GM19438 (cell line): ENCODE results near the gene DNAH17.
"Not testable (repeated sequence)": the region's sequence is repeated elsewhere in the genome, so short reads cannot be mapped to it uniquely, and the experiment has no call there.

Experiments
- ATAC-seq: cut with Tn5 transposase; IDR thresholded peaks from one replicate; pipeline ENCODE4 v1.9.1; 2021; ENCODE audit warnings: low read depth; ENCODE audit not compliant: unreplicated experiment

The DNAH17 gene

DNA sequence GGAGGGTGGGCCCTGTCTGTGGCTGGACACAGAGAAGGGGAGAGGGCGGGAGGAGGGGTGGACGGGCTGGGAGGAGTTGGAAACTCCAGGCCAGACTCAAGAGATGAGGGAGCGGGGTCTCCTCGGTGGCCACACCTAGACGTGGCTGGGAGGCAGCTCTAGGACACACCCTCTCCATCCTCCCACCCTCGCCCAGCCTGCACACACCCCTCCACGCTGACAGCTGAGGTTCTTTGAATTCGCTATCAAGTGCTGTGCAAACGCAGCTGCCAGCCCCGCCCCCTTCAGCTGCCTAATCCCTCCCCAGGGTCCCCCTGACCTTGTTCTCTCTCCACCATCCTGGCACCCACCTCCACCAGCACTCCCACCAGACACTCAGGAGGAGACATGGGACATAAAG lies 48.7 kb downstream of the DNAH17 start:
- no peak for ATAC-seq

DNA sequence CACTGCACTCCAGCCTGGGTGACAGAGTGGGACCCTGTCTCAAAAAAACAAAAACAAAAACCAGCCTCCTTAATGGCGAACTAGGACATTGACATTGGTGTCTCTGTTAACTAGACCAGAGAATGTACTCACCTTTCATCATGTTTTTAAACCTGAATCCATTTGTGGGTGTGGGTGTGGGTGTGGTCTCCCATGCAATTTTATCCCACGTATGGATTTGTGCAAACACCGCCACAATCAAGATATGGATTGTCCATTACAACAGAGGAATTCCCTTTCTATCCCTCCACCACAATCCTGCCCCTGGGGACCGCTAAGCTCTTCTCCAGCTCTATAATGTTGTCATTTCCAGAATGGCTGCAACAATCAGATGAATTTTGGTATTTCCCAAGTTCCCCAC lies 49.9 kb downstream of the DNAH17 start:
- ATAC-seq: no peak

DNA sequence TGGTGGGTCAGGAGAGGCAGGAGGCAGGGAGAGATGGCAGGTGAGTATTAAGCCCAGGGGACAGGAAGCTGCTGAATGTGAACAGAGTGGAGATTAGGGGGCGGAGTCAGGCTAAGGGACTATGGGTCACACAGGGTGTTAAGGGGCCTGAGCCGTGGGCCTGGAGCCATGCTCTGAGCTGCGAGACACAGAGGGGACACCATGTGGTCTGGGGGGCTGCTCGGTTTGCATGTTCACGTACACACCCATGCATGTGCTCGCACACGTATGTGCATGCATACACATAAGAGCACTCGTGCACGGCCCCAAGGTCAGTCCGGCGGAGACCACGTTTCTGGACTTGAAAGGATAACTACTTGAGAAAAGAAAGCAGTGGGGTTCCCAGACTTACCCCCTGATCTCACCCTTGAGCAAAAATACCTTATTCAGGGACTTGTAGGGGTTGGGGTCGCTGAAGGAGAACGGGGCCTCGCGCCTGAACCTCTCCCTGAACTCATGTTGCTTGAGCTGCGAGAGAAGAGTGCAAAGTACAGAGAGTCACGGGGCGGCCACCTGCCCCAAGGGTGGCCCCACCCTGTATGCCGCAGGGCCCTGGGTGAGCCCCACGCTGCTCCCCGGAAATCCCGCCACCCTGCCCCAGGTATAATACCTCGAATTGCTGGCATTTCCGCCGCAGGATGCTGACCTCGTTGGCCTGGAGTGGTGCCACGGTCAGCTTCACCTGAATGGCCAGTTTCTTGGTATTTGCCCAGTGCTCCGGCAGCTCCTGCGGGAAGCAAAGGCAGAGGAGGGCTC lies 50.8 kb downstream of the DNAH17 start:
- no peak for ATAC-seq

GRCh38 chr17:78525511-78526160 lies 51.6 kb downstream of the DNAH17 start:
- ATAC-seq: no peak

DNA sequence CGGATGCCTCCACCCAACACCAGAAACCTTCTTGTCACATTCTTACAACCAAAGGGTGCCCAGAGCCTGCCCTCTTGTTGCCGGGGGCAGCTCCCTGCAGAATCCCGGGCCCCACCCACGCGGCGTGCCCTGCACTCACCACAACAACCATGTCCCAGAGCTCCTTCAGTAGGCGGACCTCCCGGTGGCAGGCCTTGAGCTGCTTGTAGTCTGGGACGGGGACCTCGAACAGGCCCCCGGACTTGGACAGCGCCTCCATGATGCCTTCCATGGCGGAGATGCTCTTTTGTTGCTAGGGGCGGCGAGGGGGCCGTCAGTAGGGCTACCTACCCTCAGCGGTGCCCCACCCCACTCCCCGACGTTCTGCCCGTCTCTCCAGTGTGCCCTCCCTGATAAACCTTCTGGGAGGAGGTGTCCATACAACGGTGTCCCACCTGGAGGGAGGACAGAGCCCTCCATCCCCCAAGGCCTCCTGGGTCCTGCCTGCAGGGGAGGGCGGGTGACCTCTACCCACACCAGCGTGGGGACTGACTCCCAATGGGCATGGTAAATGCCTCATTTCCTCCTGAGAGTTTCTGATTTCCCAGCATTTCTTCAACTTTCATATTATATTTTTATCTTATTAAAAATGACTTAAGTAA lies 52.2 kb downstream of the DNAH17 start:
- no peak for ATAC-seq

- ATAC-seq: no peak
Measured at GRCh38 chr17:78523934-78524655, 53.1 kb downstream of the DNAH17 start.

DNA sequence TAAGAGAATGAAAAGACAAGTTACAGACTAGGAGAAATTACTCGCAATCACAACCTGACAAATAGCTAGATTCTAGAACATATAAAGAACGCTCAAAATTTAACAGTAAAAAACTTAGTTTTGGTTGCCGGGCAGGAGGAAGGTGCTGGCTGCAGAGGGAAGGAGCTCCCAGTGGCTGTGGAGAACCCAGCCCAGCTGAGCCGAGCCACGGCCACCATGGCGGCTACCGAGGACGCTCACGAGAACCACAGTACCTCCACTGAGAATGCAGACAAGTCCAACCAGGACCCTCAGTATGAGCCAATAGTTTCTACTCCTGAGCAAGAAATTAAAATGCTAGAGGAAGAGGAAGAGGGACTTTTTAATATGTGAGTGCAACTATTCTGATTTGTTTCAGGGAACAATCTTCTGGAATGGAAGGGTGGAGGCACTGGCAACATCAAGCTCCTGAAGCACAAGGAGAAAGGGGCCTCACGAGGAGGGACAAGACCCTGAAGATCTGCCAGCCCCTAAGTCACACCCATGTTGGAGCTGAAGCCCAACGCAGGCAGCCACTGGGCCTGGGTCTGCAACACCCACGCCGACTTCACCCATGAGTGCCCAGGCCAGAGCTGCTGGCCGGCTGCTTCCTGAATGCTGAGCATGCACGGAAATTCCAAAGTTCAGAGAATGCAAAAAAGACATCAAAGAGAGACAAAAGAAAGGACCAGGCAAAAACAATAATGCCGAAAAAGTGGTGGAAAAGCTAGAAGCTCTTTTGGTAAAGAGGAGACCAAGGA lies 55.0 kb downstream of the DNAH17 start:
- no peak for ATAC-seq

DNA sequence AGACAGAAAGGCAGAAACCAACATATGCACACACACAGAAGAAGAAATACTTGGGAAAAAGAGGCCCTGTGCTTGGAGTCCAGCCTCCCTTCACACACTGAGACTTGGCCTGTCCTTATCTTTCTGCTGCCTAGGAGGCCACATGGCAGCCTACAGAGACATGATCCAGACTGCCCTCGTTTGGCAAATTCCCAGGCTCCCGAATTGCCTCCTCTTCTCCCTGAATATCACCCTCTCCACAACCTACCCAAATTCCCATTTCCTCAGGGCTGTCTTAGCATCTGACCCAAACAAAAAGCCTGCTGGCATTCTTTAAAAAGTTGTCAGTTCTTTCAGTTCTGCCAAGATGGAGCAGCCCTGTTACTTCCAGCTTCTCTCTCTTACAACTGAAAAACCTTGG lies 59.8 kb downstream of the DNAH17 start:
- ATAC-seq: no peak

DNA sequence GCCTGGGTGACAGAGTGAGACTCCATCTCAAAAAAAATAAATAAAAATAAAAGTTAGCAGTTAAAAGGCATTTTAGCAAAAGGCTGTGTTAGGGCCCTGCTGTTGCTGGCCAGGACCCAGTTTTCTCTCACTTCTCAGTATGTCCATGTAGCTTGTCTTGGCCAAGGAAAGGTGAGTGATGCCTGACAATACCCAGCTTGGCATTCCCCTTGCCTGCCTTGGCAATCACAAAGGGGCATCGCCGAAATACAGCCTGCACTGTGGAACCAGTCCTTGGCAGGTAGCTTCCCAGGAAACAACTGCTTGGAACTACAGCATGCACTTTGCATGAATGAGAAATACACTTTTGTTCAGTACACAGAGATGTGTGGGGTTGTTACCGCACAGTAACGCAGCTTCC lies 61.7 kb downstream of the DNAH17 start:
- ATAC-seq: no peak

DNA sequence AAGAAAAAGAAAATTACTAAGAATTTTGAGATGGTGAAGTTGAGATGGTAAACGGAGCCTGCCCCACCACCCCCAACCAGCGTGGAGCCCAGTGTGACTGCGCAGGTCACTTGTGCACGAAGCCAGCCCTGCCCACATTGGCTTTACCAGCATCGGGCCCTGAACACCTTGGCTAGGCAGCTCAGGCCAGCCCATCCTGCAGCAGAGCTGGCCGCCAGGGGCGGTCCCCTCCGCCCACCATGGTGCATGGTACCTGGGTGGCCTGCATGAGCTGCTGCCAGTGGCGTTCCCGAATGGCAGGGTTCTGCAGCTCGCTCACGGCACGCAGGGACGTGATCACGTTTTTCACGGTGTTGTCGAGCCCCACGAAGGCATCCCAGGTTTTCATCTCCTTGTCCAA lies 62.7 kb downstream of the DNAH17 start:
- ATAC-seq: no peak

GRCh38 chr17:78512976-78513375 lies 64.2 kb downstream of the DNAH17 start:
- no peak for ATAC-seq

GRCh38 chr17:78510141-78511075 lies 66.8 kb downstream of the DNAH17 start:
- ATAC-seq: no peak

- ATAC-seq: no peak
Measured at GRCh38 chr17:78507526-78507925, 69.7 kb downstream of the DNAH17 start.

- ATAC-seq: no peak
Measured at GRCh38 chr17:78506454-78507309, 70.5 kb downstream of the DNAH17 start.

GRCh38 chr17:78504156-78504925 lies 72.9 kb downstream of the DNAH17 start:
- no peak for ATAC-seq

GRCh38 chr17:78503388-78503787 lies 73.8 kb downstream of the DNAH17 start:
- ATAC-seq: not testable (repeated sequence)

GRCh38 chr17:78502611-78503148 lies 74.5 kb downstream of the DNAH17 start:
- ATAC-seq: no peak
